Embryonic facial prominence (tissue), 1 donor: ENCODE results near the gene AP2B1.
"Not testable (repeated sequence)": the region's sequence is repeated elsewhere in the genome, so short reads cannot be mapped to it uniquely, and the experiment has no call there.

Source experiments
- DNase-seq: peaks from one replicate; pipeline ENCODE4 v3.0.0-alpha.2; 2016; ENCODE audit errors: extremely low spot score

The AP2B1 gene

GRCh38 chr17:35700150-35700549 is 113.0 kb downstream of the AP2B1 start:
- DNase-seq = no peak

- no peak for DNase-seq
Measured at GRCh38 chr17:35701491-35701890, 114.4 kb downstream of the AP2B1 start.

- DNase-seq = not testable (repeated sequence)
Measured at GRCh38 chr17:35703308-35703707, 116.2 kb downstream of the AP2B1 start.

- no peak for DNase-seq
Measured at GRCh38 chr17:35705230-35705629, 118.1 kb downstream of the AP2B1 start.

GRCh38 chr17:35705705-35706104 is 118.6 kb downstream of the AP2B1 start:
- DNase-seq = no peak

GRCh38 chr17:35708149-35708548 is 121.0 kb downstream of the AP2B1 start:
- no peak for DNase-seq

- DNase-seq = no peak
Measured at GRCh38 chr17:35708951-35709350, 121.8 kb downstream of the AP2B1 start.

- no peak for DNase-seq
Measured at GRCh38 chr17:35709874-35710273, 122.8 kb downstream of the AP2B1 start.

- no peak for DNase-seq
Measured at GRCh38 chr17:35710950-35711349, 123.8 kb downstream of the AP2B1 start.

- no peak for DNase-seq
Measured at GRCh38 chr17:35713069-35713728, 126.1 kb downstream of the AP2B1 start.

- no peak for DNase-seq
Measured at GRCh38 chr17:35714988-35715387, 127.9 kb downstream of the AP2B1 start.

GRCh38 chr17:35715416-35715815 is 128.3 kb downstream of the AP2B1 start:
- DNase-seq = no peak

GRCh38 chr17:35716173-35716572 is 129.1 kb downstream of the AP2B1 start:
- DNase-seq = no peak

- DNase-seq = no peak
Measured at GRCh38 chr17:35716897-35717465, 129.9 kb downstream of the AP2B1 start.

GRCh38 chr17:35717475-35717874 is 130.4 kb downstream of the AP2B1 start:
- no peak for DNase-seq

GRCh38 chr17:35723735-35724134 is 136.6 kb downstream of the AP2B1 start:
- DNase-seq = no peak

GRCh38 chr17:35725058-35725457 is 137.9 kb downstream of the AP2B1 start:
- no peak for DNase-seq

GRCh38 chr17:35725802-35726126 is 138.6 kb downstream of the AP2B1 start:
- no peak for DNase-seq

- no peak for DNase-seq
Measured at GRCh38 chr17:35726127-35726952, 139.2 kb downstream of the AP2B1 start.

GRCh38 chr17:35726953-35727460 is 139.9 kb downstream of the AP2B1 start:
- no peak for DNase-seq

GRCh38 chr17:35727635-35728034 is 140.5 kb downstream of the AP2B1 start:
- no peak for DNase-seq

GRCh38 chr17:35728551-35728950 is 141.4 kb downstream of the AP2B1 start:
- DNase-seq = no peak

GRCh38 chr17:35729405-35729833 is 142.3 kb downstream of the AP2B1 start:
- DNase-seq = no peak
